ENCODE measurements around the gene CTNND1.

GRCh38 chr11:57788703-57789088 is 27.1 kb downstream of the CTNND1 start:
- TF ChIP-seq CTCF (IDR thresholded peaks at IDR 0.05; ENCODE audit: insufficient read depth, low read length, poor library complexity, severe bottlenecking) (no peak), EZH2phosphoT487 (conservative IDR thresholded peaks at IDR 0.05; ENCODE audit: low read length) (no peak)

Measured in SU-DHL-6 (cell line).